ENCODE data around the gene MT1M.

GRCh38 chr16:56606071-56606475 lies 26.4 kb upstream of the MT1M start:
- no peak for TF ChIP-seq POLR2AphosphoS5 (IDR thresholded peaks at IDR 0.05; ENCODE audit: low read depth, low read length)
- no peak for TF ChIP-seq TAF1 (IDR thresholded peaks at IDR 0.05; ENCODE audit: low read depth, low read length)
- TF ChIP-seq POLR2A (IDR thresholded peaks at IDR 0.05; ENCODE audit: low read depth, low read length) = no peak
- TF ChIP-seq PAX5 (IDR thresholded peaks at IDR 0.05; ENCODE audit: insufficient read depth, low read length, severe bottlenecking) = no peak
- TF ChIP-seq SPI1 (IDR thresholded peaks at IDR 0.05; ENCODE audit: low read depth, low read length) = no peak
- TF ChIP-seq POU2F2 (IDR thresholded peaks at IDR 0.05; ENCODE audit: low read depth, low read length) = no peak

All from GM12891 (cell line).